ENCODE data around the gene PIGA.

GRCh38 chrX:15298201-15298600, 37.1 kb downstream of the PIGA start:
- no peak for TF ChIP-seq TARDBP (IDR thresholded peaks at IDR 0.05)
- no peak for TF ChIP-seq CTBP1 (IDR thresholded peaks at IDR 0.05; ENCODE audit: borderline replicate concordance)
- TF ChIP-seq ELF4 (IDR thresholded peaks at IDR 0.05) = no peak
- no peak for TF ChIP-seq BHLHE40 (IDR thresholded peaks at IDR 0.05; ENCODE audit: borderline replicate concordance)
- no peak for TF ChIP-seq L3MBTL2 (conservative IDR thresholded peaks at IDR 0.05)
- TF ChIP-seq SUZ12 (IDR thresholded peaks at IDR 0.05) = no peak
- TF ChIP-seq FOXM1 (IDR thresholded peaks at IDR 0.05; ENCODE audit: borderline replicate concordance) = no peak
- TF ChIP-seq ARNT (IDR thresholded peaks at IDR 0.05) = no peak
- no peak for TF ChIP-seq FOXK2 (IDR thresholded peaks at IDR 0.05)
- TF ChIP-seq, protein P1, sequence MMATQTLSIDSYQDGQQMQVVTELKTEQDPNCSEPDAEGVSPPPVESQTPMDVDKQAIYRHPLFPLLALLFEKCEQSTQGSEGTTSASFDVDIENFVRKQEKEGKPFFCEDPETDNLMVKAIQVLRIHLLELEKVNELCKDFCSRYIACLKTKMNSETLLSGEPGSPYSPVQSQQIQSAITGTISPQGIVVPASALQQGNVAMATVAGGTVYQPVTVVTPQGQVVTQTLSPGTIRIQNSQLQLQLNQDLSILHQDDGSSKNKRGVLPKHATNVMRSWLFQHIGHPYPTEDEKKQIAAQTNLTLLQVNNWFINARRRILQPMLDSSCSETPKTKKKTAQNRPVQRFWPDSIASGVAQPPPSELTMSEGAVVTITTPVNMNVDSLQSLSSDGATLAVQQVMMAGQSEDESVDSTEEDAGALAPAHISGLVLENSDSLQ (IDR thresholded peaks at IDR 0.05) = no peak
- no peak for TF ChIP-seq HDGF (IDR thresholded peaks at IDR 0.05; ENCODE audit: borderline replicate concordance)

Measured in HEK293T (cell line).